K562 (cell line): ENCODE results near the gene MLN. TPM values are rescaled to one million over a fixed set of nuclear protein-coding genes. Genes with fewer than 3 reads are reported as not detected.
A peak's percentile ranks its signal among the peaks of the same experiment; 100 is the strongest.

Source experiments
- CBFA2T2 ChIP-seq: fragments of 450-650 bp; conservative IDR thresholded peaks from 2 replicates; pipeline ENCODE4 v1.6.1; 2017; ENCODE audit warnings: mild to moderate bottlenecking
- DLX4 ChIP-seq: fragments of 250-450 bp; sonication (Bioruptor Pico); IDR thresholded peaks from 2 replicates; pipeline ENCODE4 v1.6.1; 2021; ENCODE audit warnings: mild to moderate bottlenecking
- E2F4 ChIP-seq: sonication (generic); formaldehyde crosslinking; IDR thresholded peaks from 2 replicates; pipeline ENCODE4 v1.8.0; 2022; ENCODE audit warnings: mild to moderate bottlenecking, low read depth, missing genetic modification reagents
- EHMT2 ChIP-seq: fragments of 450-650 bp; IDR thresholded peaks from 2 replicates; pipeline ENCODE4 v1.6.1; 2018; ENCODE audit warnings: antibody characterized with exemption
- EP400 ChIP-seq: fragments of 450-650 bp; IDR thresholded peaks from 2 replicates; pipeline ENCODE4 v1.6.1; 2017; ENCODE audit warnings: antibody characterized with exemption, mild to moderate bottlenecking, moderate library complexity
- IRF2 ChIP-seq: sonication (generic); formaldehyde crosslinking; IDR thresholded peaks from 2 replicates; pipeline ENCODE4 v1.8.1; 2022; ENCODE audit warnings: mild to moderate bottlenecking, missing genetic modification reagents
- RBM17 ChIP-seq: fragments of 200-400 bp; formaldehyde crosslinking; IDR thresholded peaks from 2 replicates; pipeline ENCODE4 v1.6.1; 2017; ENCODE audit warnings: low read depth, mild to moderate bottlenecking, low read length, borderline replicate concordance
- RCOR1 ChIP-seq, 2 experiments: IDR thresholded peaks; 2 replicates each; pipeline ENCODE4 v1.6.1; 2012; ENCODE audit warnings: low read depth in 2 of 2, low read length in 2 of 2, borderline replicate concordance in 1 of 2, improper control_type of control experiment in 1 of 2
- ZBTB11 ChIP-seq, 3 experiments: fragments of 200-800 bp in 1 of 3; fragments of 250-450 bp in 1 of 3; fragments of 450-650 bp in 1 of 3; sonication (Bioruptor Pico) in 1 of 3; sonication (Bioruptor generic) in 1 of 3; formaldehyde crosslinking in 1 of 3; IDR thresholded peaks; 2 replicates each; pipeline versions ENCODE4 v1.6.1 to v1.8.0; 2016 to 2022; ENCODE audit warnings: mild to moderate bottlenecking in 2 of 3, missing genetic modification characterization in 2 of 3, missing compliant biosample characterization in 1 of 3, moderate library complexity in 1 of 3
- ZNF318 ChIP-seq, 2 experiments: fragments of 450-650 bp; IDR thresholded peaks; 2 replicates each; pipeline ENCODE4 v1.6.1; 2016; ENCODE audit warnings: mild to moderate bottlenecking in 2 of 2, borderline replicate concordance in 1 of 2, low read depth in 1 of 2, moderate library complexity in 1 of 2
- polyA plus RNA-seq, 8 experiments: library from polyadenylated mRNA; depleted of rRNA in 4 of 8; stranded (reverse) in 5 of 8; unstranded in 3 of 8; fragments of >200 nt; fragmentation: Nextera tagmentation in 2 of 8; fragmentation: Illumina TruSeq in 1 of 8; extraction: Ambion mirVana in 2 of 8; extraction: Trizol in 1 of 8; gene quantifications; 2 replicates each; pipeline versions ENCODE4 v1.2.1 to v1.2.3, GENCODE V29; 2011 to 2014; ENCODE audit warnings: inconsistent platforms in 1 of 8, missing spikeins in 1 of 8
- total RNA-seq, 7 experiments: library from RNA; depleted of rRNA in 6 of 7; stranded (reverse); fragments of >200 nt in 6 of 7; fragmentation: Illumina TruSeq in 2 of 7; extraction: Trizol in 2 of 7; gene quantifications; 2 replicates each; pipeline versions ENCODE4 v1.2.1 to v1.2.3, GENCODE V29; 2011 to 2021; ENCODE audit warnings: low replicate concordance in 1 of 7

Gene MLN
- total and polyA plus RNA-seq, 9 of the 15 experiments (the other 6 are each of a cell fraction or from before 2014, with no cell fraction given), result not detected

- no peak for TF ChIP-seq ZBTB11 (CRISPR knock-in tag; IDR thresholded peaks at IDR 0.05)
- no peak for TF ChIP-seq DLX4
- TF ChIP-seq CBFA2T2, result no peak
- TF ChIP-seq EP400, result no peak
- TF ChIP-seq RBM17, result no peak
- TF ChIP-seq IRF2, result no peak
- peak in 1 of 2 experiments; percentile 66; a peak in 1 of 4 replicates for TF ChIP-seq RCOR1 (IDR thresholded peaks at IDR 0.05; ENCODE audit: borderline replicate concordance in 1 of 2, low read depth in 2 of 2, low read length in 2 of 2)
- TF ChIP-seq E2F4 (CRISPR knock-in tag), result no peak
- TF ChIP-seq ZNF318 (IDR thresholded peaks at IDR 0.05; ENCODE audit: borderline replicate concordance in 1 of 2, low read depth in 1 of 2), result no peak
- TF ChIP-seq EHMT2, result peak; percentile 67; the same call in 1 of the 2 replicates
Measured at GRCh38 chr6:33761922-33762629, 41.7 kb downstream of the MLN start (continued).
